IMR-90 (cell line): ENCODE data around the gene ESYT3.

Source experiments
- BHLHE40 ChIP-seq: fragments of 150-350 bp; IDR thresholded peaks from 2 replicates; pipeline ENCODE4 v1.6.1; 2016; ENCODE audit warnings: mild to moderate bottlenecking, low read depth, low read length
- CEBPB ChIP-seq: IDR thresholded peaks from 2 replicates; pipeline ENCODE4 v1.6.1; 2012; ENCODE audit warnings: low read depth, low read length, improper control_type of control experiment
- CHD1 ChIP-seq: IDR thresholded peaks from 2 replicates; pipeline ENCODE4 v1.6.1; 2012; ENCODE audit warnings: low read depth, low read length, improper control_type of control experiment
- FOS ChIP-seq: fragments of 150-350 bp; IDR thresholded peaks from 2 replicates; pipeline ENCODE4 v1.6.1; 2016; ENCODE audit warnings: low read depth, low read length
- MAFK ChIP-seq: IDR thresholded peaks from 2 replicates; pipeline ENCODE4 v1.6.1; 2012; ENCODE audit warnings: low read depth, low read length, improper control_type of control experiment
- MXI1 ChIP-seq: IDR thresholded peaks from 2 replicates; pipeline ENCODE4 v1.6.1; 2012; ENCODE audit warnings: low read depth, mild to moderate bottlenecking, low read length, moderate library complexity, borderline replicate concordance
- POLR2A ChIP-seq: IDR thresholded peaks from 2 replicates; pipeline ENCODE4 v1.6.1; 2012; ENCODE audit warnings: mild to moderate bottlenecking, low read depth, low read length
- RAD21 ChIP-seq: IDR thresholded peaks from 2 replicates; pipeline ENCODE4 v1.6.1; 2012; ENCODE audit warnings: low read length, improper control_type of control experiment
- SMC3 ChIP-seq: fragments of 150-350 bp; IDR thresholded peaks from 2 replicates; pipeline ENCODE4 v1.6.1; 2016; ENCODE audit warnings: low read depth, mild to moderate bottlenecking, antibody characterized with exemption, low read length, moderate library complexity
- TF ChIP-seq, protein P1 (sequence below): conservative IDR thresholded peaks from 2 replicates; pipeline ENCODE4 v1.5.1; 2012; ENCODE audit warnings: mild to moderate bottlenecking, low read depth, low read length, improper control_type of control experiment
- TF ChIP-seq, protein P2 (sequence below): fragments of 150-350 bp; IDR thresholded peaks from 2 replicates; pipeline ENCODE4 v1.6.1; 2017; ENCODE audit warnings: mild to moderate bottlenecking, antibody characterized with exemption, low read length, low read depth

DNA sequence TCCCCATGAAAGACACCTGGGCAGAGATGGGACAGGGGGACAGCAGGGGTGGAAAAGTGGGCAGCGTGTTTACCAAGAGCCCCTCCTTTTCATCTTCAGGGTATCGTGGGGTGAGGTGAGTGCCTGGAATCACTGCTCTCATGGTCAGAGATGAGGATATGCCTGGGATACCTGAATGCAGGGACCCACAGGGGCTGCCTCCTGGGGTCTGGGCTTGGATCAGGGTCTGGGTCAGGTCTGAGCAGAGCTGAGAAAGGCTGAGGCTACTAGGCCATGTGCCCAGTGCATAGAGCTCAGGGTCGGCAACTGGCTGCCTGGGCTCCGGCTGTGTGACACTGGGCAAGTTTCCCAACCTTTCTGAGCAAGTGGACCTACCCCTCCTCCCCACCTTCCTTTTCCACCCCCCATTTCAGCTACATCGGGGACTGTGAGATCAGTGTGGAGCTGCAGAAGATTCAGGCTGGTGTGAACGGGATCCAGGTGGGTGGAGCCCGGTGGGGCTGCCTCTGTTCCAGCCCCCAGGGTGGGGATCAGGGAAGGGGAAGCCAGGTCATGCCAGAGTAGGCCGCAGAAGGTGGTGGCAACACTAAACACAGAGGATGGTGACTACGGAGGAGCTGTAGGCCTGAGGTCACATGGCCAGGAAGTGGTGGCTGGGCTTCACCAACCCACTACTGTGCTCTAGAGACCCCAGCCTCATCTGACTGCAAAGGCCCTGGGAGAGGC, 24.5 kb downstream of the ESYT3 start:
- TF ChIP-seq, protein P1, sequence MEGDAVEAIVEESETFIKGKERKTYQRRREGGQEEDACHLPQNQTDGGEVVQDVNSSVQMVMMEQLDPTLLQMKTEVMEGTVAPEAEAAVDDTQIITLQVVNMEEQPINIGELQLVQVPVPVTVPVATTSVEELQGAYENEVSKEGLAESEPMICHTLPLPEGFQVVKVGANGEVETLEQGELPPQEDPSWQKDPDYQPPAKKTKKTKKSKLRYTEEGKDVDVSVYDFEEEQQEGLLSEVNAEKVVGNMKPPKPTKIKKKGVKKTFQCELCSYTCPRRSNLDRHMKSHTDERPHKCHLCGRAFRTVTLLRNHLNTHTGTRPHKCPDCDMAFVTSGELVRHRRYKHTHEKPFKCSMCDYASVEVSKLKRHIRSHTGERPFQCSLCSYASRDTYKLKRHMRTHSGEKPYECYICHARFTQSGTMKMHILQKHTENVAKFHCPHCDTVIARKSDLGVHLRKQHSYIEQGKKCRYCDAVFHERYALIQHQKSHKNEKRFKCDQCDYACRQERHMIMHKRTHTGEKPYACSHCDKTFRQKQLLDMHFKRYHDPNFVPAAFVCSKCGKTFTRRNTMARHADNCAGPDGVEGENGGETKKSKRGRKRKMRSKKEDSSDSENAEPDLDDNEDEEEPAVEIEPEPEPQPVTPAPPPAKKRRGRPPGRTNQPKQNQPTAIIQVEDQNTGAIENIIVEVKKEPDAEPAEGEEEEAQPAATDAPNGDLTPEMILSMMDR: no peak
- TF ChIP-seq POLR2A: no peak
- TF ChIP-seq BHLHE40: no peak
- TF ChIP-seq MAFK: no peak
- TF ChIP-seq RAD21: no peak
- TF ChIP-seq, protein P2, sequence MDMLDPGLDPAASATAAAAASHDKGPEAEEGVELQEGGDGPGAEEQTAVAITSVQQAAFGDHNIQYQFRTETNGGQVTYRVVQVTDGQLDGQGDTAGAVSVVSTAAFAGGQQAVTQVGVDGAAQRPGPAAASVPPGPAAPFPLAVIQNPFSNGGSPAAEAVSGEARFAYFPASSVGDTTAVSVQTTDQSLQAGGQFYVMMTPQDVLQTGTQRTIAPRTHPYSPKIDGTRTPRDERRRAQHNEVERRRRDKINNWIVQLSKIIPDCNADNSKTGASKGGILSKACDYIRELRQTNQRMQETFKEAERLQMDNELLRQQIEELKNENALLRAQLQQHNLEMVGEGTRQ: no peak
- TF ChIP-seq MXI1: no peak
- TF ChIP-seq FOS: no peak
- no peak for TF ChIP-seq CEBPB
- TF ChIP-seq SMC3: no peak
- no peak for TF ChIP-seq CHD1
